ENCODE results near the gene KLHDC8A.

GRCh38 chr1:205369701-205370123 is 13.0 kb upstream of the KLHDC8A start:
- TF ChIP-seq CTCF (IDR thresholded peaks at IDR 0.05) (no peak), POLR2A (IDR thresholded peaks at IDR 0.05) (no peak)
